HFFc6 (cell line): Measurements from ENCODE around the gene VSTM5. TPM values are rescaled to one million over a fixed set of nuclear protein-coding genes. Genes with fewer than 3 reads are reported as not detected.

ENCODE experiments used
- DNase-seq: peaks from one replicate; pipeline ENCODE4 v3.0.0-alpha.2; 2018
- H3K27ac Mint-ChIP-seq: 2 replicates; pipeline ENCODE4 v1.8.0; 2020; ENCODE audit warnings: mild to moderate bottlenecking, mixed read lengths
- H3K27me3 Mint-ChIP-seq: 2 replicates; pipeline ENCODE4 v1.8.0; 2021; ENCODE audit warnings: mild to moderate bottlenecking, moderate library complexity, mixed read lengths; ENCODE audit not compliant: insufficient read depth
- H3K36me3 Mint-ChIP-seq: 2 replicates; pipeline ENCODE4 v1.8.0; 2021; ENCODE audit warnings: low read depth, mixed read lengths
- H3K4me1 Mint-ChIP-seq: 2 replicates; pipeline ENCODE4 v1.8.0; 2020; ENCODE audit warnings: low read depth, mixed read lengths
- H3K4me3 Mint-ChIP-seq: 2 replicates; pipeline ENCODE4 v1.8.0; 2020; ENCODE audit warnings: mild to moderate bottlenecking, moderate library complexity, mixed read lengths
- H3K9me3 Mint-ChIP-seq: 2 replicates; pipeline ENCODE4 v1.8.0; 2020; ENCODE audit warnings: mild to moderate bottlenecking, mixed read lengths
- CTCF ChIP-seq: fragments of 200-600 bp; sonication (generic); IDR thresholded peaks from 2 replicates; pipeline ENCODE4 v1.5.0; 2021; ENCODE audit warnings: antibody characterized with exemption, mild to moderate bottlenecking
- total RNA-seq, 6 experiments: library from RNA; stranded (reverse); fragmentation: NEBNext Ultra II Directional; extraction: Animal tissue kit (Norgen Biotek cat#: 25700); gene quantifications; 2 replicates in 1 of 6; 3 replicates in 5 of 6; pipeline ENCODE4 v1.2.3, GENCODE V29; 2021

Gene VSTM5
- total RNA-seq, 6 experiments from 2014 or later = 0.09 to 0.28 (median 0.20) TPM; not detected in 1

GRCh38 chr11:93791493-93791892 is 58.9 kb downstream of the VSTM5 start:
- no peak overlapping the region for H3K4me3 Mint-ChIP-seq
- peaks cover 24% of the 10 kb centered on the region for H3K4me1 Mint-ChIP-seq
- DNase-seq = no peak
- peaks cover 50% of the 10 kb centered on the region for H3K36me3 Mint-ChIP-seq
- no peaks in the 10 kb centered on the region for H3K9me3 Mint-ChIP-seq
- H3K27me3 Mint-ChIP-seq = no peaks in the 10 kb centered on the region
- TF ChIP-seq CTCF = no peak
- H3K27ac Mint-ChIP-seq = no peak overlapping the region

- Mint-ChIP-seq H3K4me3 (peak overlapping the region; percentile 96), H3K36me3 (peaks cover 38% of the 10 kb centered on the region), H3K27ac (peak overlapping the region; percentile 80), H3K4me1 (peaks cover 59% of the 10 kb centered on the region), H3K9me3 (no peaks in the 10 kb centered on the region), H3K27me3 (no peaks in the 10 kb centered on the region; the same call in none of the 2 replicates)
- no peak for DNase-seq
- TF ChIP-seq CTCF = no peak
Observed at GRCh38 chr11:93784935-93785360, 65.5 kb downstream of the VSTM5 start.

GRCh38 chr11:93784145-93784934 is 66.1 kb downstream of the VSTM5 start, which contains the start of gene MED17:
Gene MED17, plus strand, starts transcription at chr11:93784282. Its CDS starts 232 bp downstream, at chr11:93784514.
- peak within 1 kb of the TSS; percentile 80 for H3K27ac Mint-ChIP-seq
- peak; percentile 88 for DNase-seq
- H3K36me3 Mint-ChIP-seq = peaks cover 36% of the 10 kb centered on the region
- peak within 1 kb of the TSS; percentile 96 for H3K4me3 Mint-ChIP-seq
- peak; percentile 64 for TF ChIP-seq CTCF
- H3K27me3 Mint-ChIP-seq = no peaks in the 10 kb centered on the region; the same call in none of the 2 replicates
- peaks cover 59% of the 10 kb centered on the region for H3K4me1 Mint-ChIP-seq
- no peaks in the 10 kb centered on the region for H3K9me3 Mint-ChIP-seq

GRCh38 chr11:93783765-93784144 is 66.7 kb downstream of the VSTM5 start:
- no peaks in the 10 kb centered on the region; the same call in none of the 2 replicates for H3K27me3 Mint-ChIP-seq
- peak overlapping the region; percentile 80 for H3K27ac Mint-ChIP-seq
- peak; percentile 66; the same call in 1 of the 2 replicates for TF ChIP-seq CTCF
- no peaks in the 10 kb centered on the region for H3K9me3 Mint-ChIP-seq
- H3K4me1 Mint-ChIP-seq = peaks cover 57% of the 10 kb centered on the region
- peak overlapping the region; percentile 96 for H3K4me3 Mint-ChIP-seq
- peak; percentile 4 for DNase-seq
- H3K36me3 Mint-ChIP-seq = peaks cover 32% of the 10 kb centered on the region

- H3K4me3 Mint-ChIP-seq = peak overlapping the region; percentile 96
- H3K27me3 Mint-ChIP-seq = no peaks in the 10 kb centered on the region; the same call in none of the 2 replicates
- TF ChIP-seq CTCF = no peak
- peaks cover 53% of the 10 kb centered on the region for H3K4me1 Mint-ChIP-seq
- H3K36me3 Mint-ChIP-seq = peaks cover 30% of the 10 kb centered on the region
- H3K27ac Mint-ChIP-seq = peak overlapping the region; percentile 80; the same call in 1 of the 2 replicates
- no peaks in the 10 kb centered on the region for H3K9me3 Mint-ChIP-seq
- DNase-seq = no peak
Observed at GRCh38 chr11:93783362-93783761, 67.1 kb downstream of the VSTM5 start.
